ENCODE data around the gene C2CD3. TPM values are rescaled to one million over a fixed set of nuclear protein-coding genes. Genes with fewer than 3 reads are reported as not detected.

C2CD3 gene
- total RNA-seq, 4 donors from 2014 or later: 28.2 to 46.9 (median 35.1) TPM

- no peaks in the 10 kb centered on the region for H3K4me1 ChIP-seq
- H3K4me3 ChIP-seq: no peak overlapping the region
- 88 to 91% methylated on average over 12 of the region's 12 CpGs for WGBS, 2 donors
- DNase-seq (ENCODE audit: low spot score in 2 of 2): no peak
- TF ChIP-seq POLR2A (IDR thresholded peaks at IDR 0.05): no peak
- TF ChIP-seq EP300 (IDR thresholded peaks at IDR 0.05): no peak
- no peak for TF ChIP-seq CTCF (IDR thresholded peaks at IDR 0.05)
- H3K27ac ChIP-seq: no peak overlapping the region
- H3K9me3 ChIP-seq: no peaks in the 10 kb centered on the region
- no peaks in the 10 kb centered on the region for H3K27me3 ChIP-seq
- peaks cover 2 to 79% (median 8%) of the 10 kb centered on the region in 3 donors for H3K36me3 ChIP-seq
These were observed 54.1 kb downstream of the C2CD3 start for GRCh38 chr11:74116719-74117118.

- no peaks in the 10 kb centered on the region for H3K27me3 ChIP-seq
- H3K36me3 ChIP-seq: peaks cover under 1 to 80% (median 8%) of the 10 kb centered on the region in 3 donors
- no peak overlapping the region for H3K27ac ChIP-seq
- DNase-seq (ENCODE audit: low spot score in 2 of 2): no peak
- no peak overlapping the region for H3K4me3 ChIP-seq
- whole genome bisulfite sequencing, 2 donors: 94% methylated on average over 2 of the region's 2 CpGs
- H3K9me3 ChIP-seq: no peaks in the 10 kb centered on the region
- TF ChIP-seq EP300 (IDR thresholded peaks at IDR 0.05) (no peak), CTCF (IDR thresholded peaks at IDR 0.05) (no peak), POLR2A (IDR thresholded peaks at IDR 0.05) (no peak)
- no peaks in the 10 kb centered on the region for H3K4me1 ChIP-seq
These were observed 57.9 kb downstream of the C2CD3 start for GRCh38 chr11:74112877-74113276.

GRCh38 chr11:74106124-74106523 is 64.7 kb downstream of the C2CD3 start:
- Histone ChIP-seq H3K9me3 (no peaks in the 10 kb centered on the region), H3K27ac (no peak overlapping the region), H3K4me3 (no peak overlapping the region), H3K27me3 (no peaks in the 10 kb centered on the region), H3K4me1 (no peaks in the 10 kb centered on the region), H3K36me3 (peaks cover 0 to 85% (median 0%) of the 10 kb centered on the region in 3 donors)
- WGBS, 2 donors: 94 to 95% methylated on average over 1 of the region's 1 CpG
- TF ChIP-seq EP300 (IDR thresholded peaks at IDR 0.05) (no peak), POLR2A (IDR thresholded peaks at IDR 0.05) (no peak), CTCF (IDR thresholded peaks at IDR 0.05) (no peak)
- no peak for DNase-seq (ENCODE audit: low spot score in 2 of 2)

GRCh38 chr11:74102321-74102720 is 68.5 kb downstream of the C2CD3 start:
- H3K27ac ChIP-seq: no peak overlapping the region
- H3K4me1 ChIP-seq: no peaks in the 10 kb centered on the region
- TF ChIP-seq POLR2A (IDR thresholded peaks at IDR 0.05) (no peak), CTCF (IDR thresholded peaks at IDR 0.05) (no peak), EP300 (IDR thresholded peaks at IDR 0.05) (no peak)
- H3K27me3 ChIP-seq: no peaks in the 10 kb centered on the region
- H3K9me3 ChIP-seq: no peaks in the 10 kb centered on the region
- no peak for DNase-seq (ENCODE audit: low spot score in 2 of 2)
- peaks cover 0 to 96% (median 0%) of the 10 kb centered on the region in 3 donors for H3K36me3 ChIP-seq
- no peak overlapping the region for H3K4me3 ChIP-seq

- WGBS, 2 donors: 96 to 97% methylated on average over 1 of the region's 1 CpG
- no peaks in the 10 kb centered on the region for H3K4me1 ChIP-seq
- H3K36me3 ChIP-seq: peaks cover 0 to 97% (median 0%) of the 10 kb centered on the region in 3 donors
- H3K27me3 ChIP-seq: no peaks in the 10 kb centered on the region
- H3K27ac ChIP-seq: no peak overlapping the region
- no peak for DNase-seq (ENCODE audit: low spot score in 2 of 2)
- H3K4me3 ChIP-seq: no peak overlapping the region
- H3K9me3 ChIP-seq: no peaks in the 10 kb centered on the region
- TF ChIP-seq CTCF (IDR thresholded peaks at IDR 0.05) (no peak), POLR2A (IDR thresholded peaks at IDR 0.05) (no peak), EP300 (IDR thresholded peaks at IDR 0.05) (no peak)
These were observed 70.1 kb downstream of the C2CD3 start for GRCh38 chr11:74100735-74101134.

Data from tibial nerve (tissue), 4 donors.